Measurements from ENCODE around the gene TNFRSF19. TPM values are rescaled to one million over a fixed set of nuclear protein-coding genes. Genes with fewer than 3 reads are reported as not detected.

TNFRSF19 gene, protein sequence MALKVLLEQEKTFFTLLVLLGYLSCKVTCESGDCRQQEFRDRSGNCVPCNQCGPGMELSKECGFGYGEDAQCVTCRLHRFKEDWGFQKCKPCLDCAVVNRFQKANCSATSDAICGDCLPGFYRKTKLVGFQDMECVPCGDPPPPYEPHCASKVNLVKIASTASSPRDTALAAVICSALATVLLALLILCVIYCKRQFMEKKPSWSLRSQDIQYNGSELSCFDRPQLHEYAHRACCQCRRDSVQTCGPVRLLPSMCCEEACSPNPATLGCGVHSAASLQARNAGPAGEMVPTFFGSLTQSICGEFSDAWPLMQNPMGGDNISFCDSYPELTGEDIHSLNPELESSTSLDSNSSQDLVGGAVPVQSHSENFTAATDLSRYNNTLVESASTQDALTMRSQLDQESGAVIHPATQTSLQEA
- total RNA-seq = 2.3 and 2.7 TPM in 2 replicates

DNA sequence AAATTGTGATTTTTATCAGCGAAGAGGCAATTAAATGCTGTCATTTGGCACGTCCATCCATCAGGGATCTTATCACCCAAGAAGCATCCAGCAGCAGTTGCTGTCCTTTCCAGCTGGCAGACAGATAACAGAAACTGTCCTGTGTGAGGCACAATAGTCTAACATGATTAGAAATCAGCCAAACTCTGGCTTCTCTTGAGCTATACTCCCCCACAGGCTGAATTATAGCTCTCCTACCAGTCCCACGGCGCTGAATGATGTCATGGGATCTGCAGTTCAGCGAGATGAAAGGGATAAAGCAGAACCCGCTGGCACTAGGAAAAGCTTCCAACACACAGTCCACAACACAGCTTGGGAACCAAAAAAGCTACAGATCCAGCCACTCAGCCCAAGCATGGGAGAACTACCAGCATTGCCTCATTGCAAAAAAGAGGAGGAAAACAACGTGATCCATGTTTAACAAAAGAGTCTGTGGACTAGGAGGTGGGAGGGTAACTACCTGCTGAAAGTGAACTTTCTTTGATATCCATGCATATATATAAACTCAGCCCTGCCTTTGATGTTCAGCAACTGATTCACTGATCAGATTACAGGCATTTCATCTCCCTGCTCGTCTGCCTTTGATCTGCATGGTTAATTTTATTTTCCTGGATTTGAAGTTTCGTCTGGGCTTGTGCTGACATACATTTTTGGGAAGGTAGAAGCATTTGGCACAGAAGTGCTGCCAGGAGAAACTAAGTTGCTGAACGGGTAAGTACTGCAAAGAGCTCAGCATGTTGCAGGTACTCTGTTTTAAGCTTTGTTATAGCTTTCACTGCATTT is at the start of gene TNFRSF19:
TSS of gene TNFRSF19 (plus strand) at position 314 of the 822 bp plus-strand sequence. CDS start 19,772 bp downstream, outside the sequence.

Other genes starting within 250 kb of the TNFRSF19 start
- gene SACS, start 136.7 kb upstream of the TNFRSF19 start, total RNA-seq = 13.3 and 19.7 TPM in 2 replicates